ENCODE results near the gene ARAF. TPM values are rescaled to one million over a fixed set of nuclear protein-coding genes. Genes with fewer than 3 reads are reported as not detected.

Gene ARAF
- total and polyA plus RNA-seq, 2 of the 8 experiments (the other 6 are each of a cell fraction or from before 2014, with no cell fraction given), result 39.0 to 45.2 TPM

DNA sequence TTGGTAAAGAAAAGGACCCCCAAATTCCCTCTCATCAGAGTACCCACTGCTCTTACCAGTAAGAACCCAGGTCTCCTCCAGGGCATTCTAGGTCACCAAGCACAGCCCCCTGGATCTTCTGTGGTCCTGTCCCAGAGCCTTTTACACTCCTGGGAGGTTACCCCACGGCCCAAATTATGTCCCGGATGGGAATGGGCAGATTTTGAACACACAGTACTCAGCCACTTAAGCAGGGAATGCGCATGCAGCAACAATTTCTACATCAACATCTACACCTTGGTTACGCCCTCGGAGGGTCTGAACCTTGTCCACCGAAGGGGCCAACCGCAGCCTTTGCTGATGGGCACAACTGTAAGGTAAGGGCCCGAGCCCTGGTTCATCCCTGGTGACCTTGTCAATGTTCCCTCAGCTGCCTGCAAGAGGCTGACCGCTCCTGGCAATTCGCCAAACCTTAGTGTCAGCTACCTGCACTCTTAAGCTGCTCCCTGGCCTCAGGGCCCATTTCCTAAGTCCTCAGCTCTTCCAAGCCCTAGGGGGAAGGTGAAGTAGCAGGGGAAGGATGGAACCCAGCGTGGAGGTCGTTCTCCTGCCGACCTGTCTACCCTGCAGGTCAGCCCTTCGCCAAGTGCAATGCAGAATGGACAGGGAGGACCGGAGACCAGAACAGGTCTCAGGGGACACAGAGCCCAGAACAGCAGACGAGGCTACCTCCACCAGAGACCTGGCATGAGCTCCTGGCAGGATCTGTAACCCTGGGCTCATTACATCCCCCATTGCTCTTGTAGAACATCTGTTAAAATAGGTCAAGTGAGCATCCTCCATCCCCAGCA, 27.1 kb downstream of the ARAF start:
- no peaks in the 10 kb centered on the region for H4K20me1 ChIP-seq (replicated peaks in 1 of 2; ENCODE audit: control insufficient read depth in 1 of 2, insufficient read depth in 2 of 2, low read length in 2 of 2)
- H4K5ac ChIP-seq (ENCODE audit: insufficient read length, low read depth, low read length), result no peak overlapping the region
- H3K4me1 ChIP-seq (replicated peaks in 1 of 4; ENCODE audit: control insufficient read depth in 3 of 4, insufficient read depth in 4 of 4, low read length in 3 of 4), result peaks cover 0 to 2% (median 0%) of the 10 kb centered on the region in 4 experiments; a peak in 2 of 7 replicates
- no peak overlapping the region for H2BK5ac ChIP-seq (ENCODE audit: low read depth, low read length)
- H4K91ac ChIP-seq (replicated peaks; ENCODE audit: insufficient read length, low read length), result no peak overlapping the region
- no peaks in the 10 kb centered on the region for H3K9me3 ChIP-seq (ENCODE audit: insufficient read depth in 2 of 2, low read depth in 1 of 2, low read length in 1 of 2)
- no peak overlapping the region for H2BK20ac ChIP-seq (ENCODE audit: low read length)
- FAIRE-seq (no peak), DNase-seq (ENCODE audit: low read depth in 1 of 2, low spot score in 2 of 2) (no peak)
- no peak overlapping the region for H4K8ac ChIP-seq (ENCODE audit: extremely low read depth, insufficient read depth, low read length)
- H3K56ac ChIP-seq (replicated peaks; ENCODE audit: insufficient read length, low read depth, low read length), result no peak overlapping the region
- no peak overlapping the region for H3K23ac ChIP-seq (ENCODE audit: insufficient read length)
- H3K79me1 ChIP-seq (ENCODE audit: low read depth, low read length), result no peaks in the 10 kb centered on the region
- H3K36me3 ChIP-seq (ENCODE audit: control insufficient read depth in 2 of 4, insufficient read depth in 4 of 4, low read length in 3 of 4), result no peaks in the 10 kb centered on the region; a peak in 1 of 8 replicates
- ChIA-PET POLR2A (ENCODE audit: partially characterized antibody) (no interaction called here), CTCF (ENCODE audit: partially characterized antibody) (interaction anchor here (1.5 kb wide), 1 partner anchor 19 kb away, joined by 5 read pairs; no protein-coding TSS in a partner anchor)
- no peak overlapping the region for H3K4me2 ChIP-seq (ENCODE audit: insufficient read depth in 1 of 2, low read depth in 2 of 2, low read length in 2 of 2)
- no peak overlapping the region for H3K18ac ChIP-seq (ENCODE audit: extremely low read depth, low read length)
- H2BK12ac ChIP-seq (ENCODE audit: low read depth, low read length), result no peak overlapping the region
- no peak overlapping the region for H3K4me3 ChIP-seq (ENCODE audit: extremely low read depth in 1 of 4, insufficient read depth in 2 of 4, low read depth in 3 of 4, low read length in 4 of 4)
- H3K14ac ChIP-seq (ENCODE audit: insufficient read length), result no peak overlapping the region
- no peaks in the 10 kb centered on the region for H3K23me2 ChIP-seq (ENCODE audit: low read depth, low read length)
- no peaks in the 10 kb centered on the region for H3K27me3 ChIP-seq (replicated peaks in 1 of 4; ENCODE audit: control insufficient read depth in 3 of 4, extremely low read depth in 1 of 4, insufficient read depth in 3 of 4, low read length in 3 of 4)
- H3K27ac ChIP-seq (ENCODE audit: low read depth, low read length), result no peak overlapping the region
- no peak overlapping the region for H2AFZ ChIP-seq (ENCODE audit: low read length)
- no peak overlapping the region for H3K4ac ChIP-seq (replicated peaks; ENCODE audit: insufficient read length, low read depth, low read length)
- no peak overlapping the region for H2BK15ac ChIP-seq (ENCODE audit: low read length)
- H3K79me2 ChIP-seq (ENCODE audit: control insufficient read depth in 1 of 2, insufficient read depth in 2 of 2, low read length in 2 of 2), result no peaks in the 10 kb centered on the region
- no peak overlapping the region for H3K9ac ChIP-seq (replicated peaks in 1 of 4; ENCODE audit: extremely low read depth in 1 of 4, low read depth in 3 of 4, low read length in 3 of 4)
- WGBS, 2 experiments (ENCODE audit: extremely low coverage in 1 of 2, insufficient coverage in 1 of 2, insufficient read length in 1 of 2, insufficient replicate concordance in 2 of 2, low coverage in 1 of 2, low lambda C conversion rate in 2 of 2, missing lambda C conversion rate in 1 of 2), result 89% methylated on average over 9 of the region's 16 CpGs; no CpG with 5 or more reads in 1 of the 2 experiments
- H2BK120ac ChIP-seq (replicated peaks; ENCODE audit: low read depth, low read length), result no peak overlapping the region
- H2AK5ac ChIP-seq (ENCODE audit: low read depth, low read length), result no peak overlapping the region
- TF ChIP-seq, protein P1, sequence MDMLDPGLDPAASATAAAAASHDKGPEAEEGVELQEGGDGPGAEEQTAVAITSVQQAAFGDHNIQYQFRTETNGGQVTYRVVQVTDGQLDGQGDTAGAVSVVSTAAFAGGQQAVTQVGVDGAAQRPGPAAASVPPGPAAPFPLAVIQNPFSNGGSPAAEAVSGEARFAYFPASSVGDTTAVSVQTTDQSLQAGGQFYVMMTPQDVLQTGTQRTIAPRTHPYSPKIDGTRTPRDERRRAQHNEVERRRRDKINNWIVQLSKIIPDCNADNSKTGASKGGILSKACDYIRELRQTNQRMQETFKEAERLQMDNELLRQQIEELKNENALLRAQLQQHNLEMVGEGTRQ (IDR thresholded peaks at IDR 0.05; ENCODE audit: low read length), result no peak
- TF ChIP-seq JUND (IDR thresholded peaks at IDR 0.05; ENCODE audit: low read length) (no peak), SIRT6 (IDR thresholded peaks at IDR 0.05; ENCODE audit: low read length) (no peak), NANOG (IDR thresholded peaks at IDR 0.05; ENCODE audit: insufficient read depth, low read depth, low read length, poor library complexity, severe bottlenecking) (no peak), CHD1 (IDR thresholded peaks at IDR 0.05; ENCODE audit: low read depth, low read length) (no peak), EZH2 (IDR thresholded peaks at IDR 0.05; ENCODE audit: low read depth, low read length, severe bottlenecking) (no peak)
- TF ChIP-seq, protein P2, sequence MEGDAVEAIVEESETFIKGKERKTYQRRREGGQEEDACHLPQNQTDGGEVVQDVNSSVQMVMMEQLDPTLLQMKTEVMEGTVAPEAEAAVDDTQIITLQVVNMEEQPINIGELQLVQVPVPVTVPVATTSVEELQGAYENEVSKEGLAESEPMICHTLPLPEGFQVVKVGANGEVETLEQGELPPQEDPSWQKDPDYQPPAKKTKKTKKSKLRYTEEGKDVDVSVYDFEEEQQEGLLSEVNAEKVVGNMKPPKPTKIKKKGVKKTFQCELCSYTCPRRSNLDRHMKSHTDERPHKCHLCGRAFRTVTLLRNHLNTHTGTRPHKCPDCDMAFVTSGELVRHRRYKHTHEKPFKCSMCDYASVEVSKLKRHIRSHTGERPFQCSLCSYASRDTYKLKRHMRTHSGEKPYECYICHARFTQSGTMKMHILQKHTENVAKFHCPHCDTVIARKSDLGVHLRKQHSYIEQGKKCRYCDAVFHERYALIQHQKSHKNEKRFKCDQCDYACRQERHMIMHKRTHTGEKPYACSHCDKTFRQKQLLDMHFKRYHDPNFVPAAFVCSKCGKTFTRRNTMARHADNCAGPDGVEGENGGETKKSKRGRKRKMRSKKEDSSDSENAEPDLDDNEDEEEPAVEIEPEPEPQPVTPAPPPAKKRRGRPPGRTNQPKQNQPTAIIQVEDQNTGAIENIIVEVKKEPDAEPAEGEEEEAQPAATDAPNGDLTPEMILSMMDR (IDR thresholded peaks at IDR 0.05; ENCODE audit: control extremely low read depth in 1 of 3, insufficient read depth in 1 of 3, low read depth in 1 of 3, low read length in 3 of 3), result no peak

Data from H1 (cell line).